Adipose tissue (tissue), 3 donors: ENCODE measurements around the gene ITGBL1. TPM values are rescaled to one million over a fixed set of nuclear protein-coding genes. Genes with fewer than 3 reads are reported as not detected.

Experiments used
- H3K27ac ChIP-seq: one replicate; pipeline ENCODE4 v1.5.1; 2013; ENCODE audit warnings: low read depth, low read length
- WGBS, 3 donors: extraction: QIAGEN DNeasy Blood & Tissue Kit; methylation state at CpG; one replicate each; pipeline ENCODE4 v1.1.7; 2013; 5-methylcytosine and 5-hydroxymethylcytosine counted together
- polyA plus RNA-seq, 3 donors: library from polyadenylated mRNA; stranded (reverse); fragments of 200-250 nt; gene quantifications; one replicate each; pipeline ENCODE4 v1.2.3, GENCODE V29; 2013
- donor health status: healthy with polysubstance abuse.
- donor health status: Bipolar disorder and iron deficiency.
- donor health status: healthy.

ITGBL1 gene
- polyA plus RNA-seq, 3 donors = 0.36 to 1.6 (median 0.45) TPM

- H3K27ac ChIP-seq = no peak overlapping the region
- 74 to 88% (median 77%) methylated on average over 5 of the region's 5 CpGs for WGBS, 3 donors
These were observed 142.5 kb downstream of the ITGBL1 start for GRCh38 chr13:101594936-101595335.

DNA sequence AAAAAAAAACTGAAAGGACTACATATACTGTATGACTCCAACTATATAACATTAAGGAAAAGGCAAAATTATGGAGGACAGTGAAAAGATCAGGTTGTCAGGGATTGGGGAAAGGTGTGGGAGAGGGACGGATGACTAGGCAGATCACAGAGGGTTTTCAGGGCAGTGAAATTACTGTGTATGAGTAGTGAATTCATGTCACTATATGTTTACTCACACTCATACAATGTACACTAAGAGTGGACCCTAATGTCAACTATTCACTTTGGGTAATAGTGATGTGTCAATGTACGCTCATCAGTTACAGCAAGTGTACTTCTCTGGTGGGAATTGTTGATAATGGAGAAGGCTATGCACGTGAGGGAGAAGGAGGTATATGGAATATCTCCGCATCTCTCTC lies 144.3 kb downstream of the ITGBL1 start:
- WGBS, 3 donors = 71 to 91% (median 83%) methylated on average over 4 of the region's 4 CpGs
- H3K27ac ChIP-seq = no peak overlapping the region

GRCh38 chr13:101611491-101612475 lies 159.3 kb downstream of the ITGBL1 start:
- 80 to 89% (median 87%) methylated on average over 5 of the region's 5 CpGs for WGBS, 3 donors

DNA sequence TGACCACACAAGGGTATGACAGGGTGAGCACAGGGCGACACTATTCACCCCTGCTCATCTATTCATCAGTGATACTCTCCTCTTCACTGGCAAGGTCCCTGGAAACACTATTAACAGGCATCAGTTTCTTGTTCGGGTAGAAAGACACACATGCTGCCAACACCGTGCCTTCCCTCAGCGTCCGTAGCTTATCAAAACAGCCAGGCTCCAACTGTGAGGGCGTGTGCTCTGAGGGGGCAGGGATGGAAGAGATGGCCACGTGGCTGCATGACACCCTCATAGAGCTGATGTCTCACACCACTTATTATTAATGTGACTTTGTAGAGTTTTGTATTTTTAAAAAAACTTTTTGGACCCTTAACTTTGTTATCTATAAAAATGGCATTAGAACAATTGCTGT lies 160.3 kb downstream of the ITGBL1 start:
- 31 to 60% (median 38%) methylated on average over 7 of the region's 7 CpGs for WGBS, 3 donors
- H3K27ac ChIP-seq = no peak overlapping the region

More at GRCh38 chr13:101611491-101612475, 159.3 kb downstream of the ITGBL1 start:
- no peak overlapping the region for H3K27ac ChIP-seq

- 69 to 85% (median 84%) methylated on average over 8 of the region's 8 CpGs for WGBS, 3 donors
- no peak overlapping the region for H3K27ac ChIP-seq
These were observed 162.0 kb downstream of the ITGBL1 start for GRCh38 chr13:101614491-101614890.

GRCh38 chr13:101618440-101619187 lies 166.1 kb downstream of the ITGBL1 start:
- 72 to 84% (median 82%) methylated on average over 8 of the region's 8 CpGs for WGBS, 3 donors
- H3K27ac ChIP-seq = no peak overlapping the region

- H3K27ac ChIP-seq = no peak overlapping the region
- WGBS, 3 donors = 58 to 88% (median 79%) methylated on average over 2 of the region's 2 CpGs
These were observed 168.6 kb downstream of the ITGBL1 start for GRCh38 chr13:101621099-101621498.

- 69 to 81% (median 70%) methylated on average over 2 of the region's 2 CpGs for WGBS, 3 donors
- H3K27ac ChIP-seq = no peak overlapping the region
These were observed 171.2 kb downstream of the ITGBL1 start for GRCh38 chr13:101623470-101624209.

DNA sequence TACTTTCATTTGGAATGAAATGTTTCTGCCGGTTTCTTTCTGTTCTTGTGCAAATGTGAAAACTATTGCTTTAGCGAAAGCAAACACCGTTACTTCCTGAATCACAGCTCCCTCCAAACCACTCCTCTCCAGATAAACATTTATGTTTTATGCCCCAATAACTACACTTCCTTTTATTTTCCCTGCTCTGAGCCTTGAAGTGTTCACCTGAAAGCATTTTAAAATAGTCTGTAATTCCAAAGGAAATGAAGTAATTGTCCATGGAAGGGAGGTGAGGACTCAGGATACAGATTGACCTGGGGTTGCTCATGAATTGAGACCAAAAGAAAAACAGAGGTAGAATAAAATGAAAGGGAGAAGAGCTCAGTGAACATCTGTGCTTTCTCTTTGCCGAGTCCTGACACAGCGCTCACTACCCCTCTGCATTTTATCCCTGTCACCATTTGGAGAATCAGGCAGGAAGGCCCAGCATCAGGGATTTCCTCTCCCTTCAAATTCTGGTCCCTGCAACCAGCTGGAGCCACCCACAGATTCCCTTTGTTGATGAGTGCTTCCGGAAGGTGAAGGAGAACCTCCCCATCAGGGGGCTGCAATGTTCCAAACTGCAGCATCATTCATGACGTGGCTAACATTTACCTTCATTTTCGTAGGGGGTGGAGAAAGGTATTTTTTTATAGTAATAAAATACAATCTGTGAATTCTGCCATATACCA lies 171.9 kb downstream of the ITGBL1 start:
- WGBS, 3 donors = 24 to 42% (median 35%) methylated on average over 8 of the region's 8 CpGs

DNA sequence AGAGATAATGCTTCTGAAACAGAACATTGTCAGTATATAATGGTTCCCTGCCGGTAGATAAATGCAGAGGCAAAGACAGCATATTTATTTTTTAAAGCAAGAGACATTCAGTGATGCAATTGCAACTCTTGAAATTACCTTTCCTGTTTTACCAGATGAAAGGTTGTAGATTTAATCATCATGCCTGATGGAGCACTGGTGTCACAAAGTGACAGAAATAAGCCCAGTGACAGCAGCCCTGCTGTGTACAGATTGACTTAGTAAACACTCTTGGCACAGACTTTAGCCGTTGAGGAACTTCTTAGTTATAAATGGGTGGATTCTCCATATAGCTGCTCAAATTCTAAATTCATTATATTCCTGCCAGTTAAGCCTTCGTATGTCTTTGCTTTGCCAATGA lies 172.5 kb downstream of the ITGBL1 start:
- no peak overlapping the region for H3K27ac ChIP-seq
- 47 to 67% (median 54%) methylated on average over 3 of the region's 3 CpGs for WGBS, 3 donors

More for the DNA sequence above, 171.9 kb downstream of the ITGBL1 start:
- no peak overlapping the region for H3K27ac ChIP-seq

GRCh38 chr13:101626925-101627555 lies 174.6 kb downstream of the ITGBL1 start:
- WGBS, 3 donors = 28 to 63% (median 37%) methylated on average over 4 of the region's 4 CpGs
- no peak overlapping the region for H3K27ac ChIP-seq

DNA sequence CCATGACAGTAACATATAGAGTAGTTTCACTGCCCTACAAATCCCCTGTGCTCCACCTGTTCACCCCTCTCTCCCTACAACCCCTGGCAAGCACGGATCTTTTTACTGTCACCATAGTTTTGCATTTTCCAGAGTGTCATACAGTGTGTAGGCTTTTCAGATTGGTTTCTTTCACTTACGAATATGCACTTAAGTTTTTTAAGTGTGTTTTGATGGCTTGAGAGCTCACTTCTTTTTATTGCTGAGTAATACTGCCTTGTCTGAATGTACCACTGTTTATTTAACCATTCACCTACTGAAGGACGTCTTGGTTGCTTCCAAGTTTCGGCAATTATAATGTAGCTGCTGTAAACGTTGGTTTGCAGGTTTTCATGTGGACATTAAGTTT lies 175.1 kb downstream of the ITGBL1 start:
- no peak overlapping the region for H3K27ac ChIP-seq
- 41 to 58% (median 50%) methylated on average over 5 of the region's 5 CpGs for WGBS, 3 donors

DNA sequence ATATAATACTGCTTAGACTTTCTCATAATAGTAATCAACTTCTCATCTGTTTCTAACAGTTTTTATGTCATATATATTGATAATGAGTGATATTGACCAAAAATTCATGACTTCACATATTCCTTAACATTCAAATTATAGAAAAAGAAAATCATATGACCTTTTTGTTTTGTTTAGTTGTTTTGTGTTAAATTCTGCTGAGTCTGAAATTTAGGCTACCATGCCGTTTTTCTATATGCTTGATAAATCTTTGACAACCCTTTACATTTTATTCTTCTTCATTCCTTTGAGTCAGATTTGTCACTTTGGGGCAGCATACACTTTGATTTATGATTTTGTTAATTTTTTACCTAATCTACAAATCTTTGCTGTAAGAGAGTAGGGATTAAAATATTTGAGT lies 176.4 kb downstream of the ITGBL1 start:
- H3K27ac ChIP-seq = no peak overlapping the region
- WGBS, 3 donors = 81 to 93% (median 85%) methylated on average over 1 of the region's 1 CpG

- H3K27ac ChIP-seq = no peak overlapping the region
These were observed 178.9 kb downstream of the ITGBL1 start for GRCh38 chr13:101631395-101631794.

DNA sequence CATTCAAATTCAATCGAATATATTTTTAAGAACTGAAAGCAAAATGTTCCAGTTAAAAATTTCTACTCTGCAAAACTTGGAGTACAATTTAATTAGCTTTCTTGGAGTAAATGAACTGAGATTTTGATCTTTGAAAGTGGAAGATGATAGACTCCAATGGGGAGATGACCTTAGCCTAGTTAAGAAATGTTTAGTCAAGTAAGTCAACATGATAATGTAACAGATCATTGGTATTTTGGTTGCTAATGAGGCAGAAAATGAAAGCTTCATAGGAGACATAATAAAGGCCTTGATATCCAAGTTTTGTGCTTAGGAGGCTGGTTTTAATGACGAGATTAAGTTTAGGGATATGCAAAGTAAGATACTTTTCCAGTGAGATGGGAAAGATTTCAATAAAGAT lies 181.7 kb downstream of the ITGBL1 start:
- no peak overlapping the region for H3K27ac ChIP-seq
- 70 to 92% (median 82%) methylated on average over 2 of the region's 2 CpGs for WGBS, 3 donors

DNA sequence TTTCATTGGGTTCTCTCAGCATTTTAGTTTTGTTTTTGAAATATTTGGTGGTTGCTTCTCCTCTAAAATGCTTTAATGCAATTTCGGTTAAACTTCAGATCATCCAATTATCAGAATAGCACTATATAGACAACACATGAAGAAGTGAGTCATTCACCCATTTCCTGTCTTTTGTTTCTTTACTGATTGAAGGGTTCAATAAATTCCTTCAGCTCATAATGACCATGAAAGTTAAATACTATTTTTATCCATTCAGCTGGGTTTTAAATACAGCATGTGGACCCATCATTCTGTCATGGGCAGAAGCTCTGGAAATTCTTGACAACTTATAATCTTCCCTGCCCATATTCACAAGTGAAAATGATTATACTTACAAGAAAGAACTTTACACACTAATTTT lies 187.2 kb downstream of the ITGBL1 start:
- H3K27ac ChIP-seq = no peak overlapping the region
- 72 to 81% (median 78%) methylated on average over 1 of the region's 1 CpG for WGBS, 3 donors

GRCh38 chr13:101640788-101641400 lies 188.4 kb downstream of the ITGBL1 start:
- 51 to 72% (median 62%) methylated on average over 2 of the region's 2 CpGs for WGBS, 3 donors
- H3K27ac ChIP-seq = no peak overlapping the region
